GM12865 (cell line): Measurements from ENCODE around the gene NT5C.

Experiments used
- DNase-seq: peaks from one replicate; pipeline ENCODE4 v3.0.0; 2010; ENCODE audit warnings: low read depth
- H3K4me3 ChIP-seq: 2 replicates; pipeline ENCODE4 v1.5.1; 2011; ENCODE audit warnings: mild to moderate bottlenecking, low read depth, low read length, control low read depth
- TF ChIP-seq, protein P1 (sequence below): IDR thresholded peaks from 2 replicates; pipeline ENCODE4 v1.5.1; 2011; ENCODE audit warnings: low read length, control low read depth, low read depth, inconsistent platforms; ENCODE audit not compliant: insufficient read depth; ENCODE audit errors: missing control alignments

NT5C gene

GRCh38 chr17:75096082-75096625 is 35.4 kb downstream of the NT5C start:
- H3K4me3 ChIP-seq, result no peak overlapping the region
- TF ChIP-seq, protein P1, sequence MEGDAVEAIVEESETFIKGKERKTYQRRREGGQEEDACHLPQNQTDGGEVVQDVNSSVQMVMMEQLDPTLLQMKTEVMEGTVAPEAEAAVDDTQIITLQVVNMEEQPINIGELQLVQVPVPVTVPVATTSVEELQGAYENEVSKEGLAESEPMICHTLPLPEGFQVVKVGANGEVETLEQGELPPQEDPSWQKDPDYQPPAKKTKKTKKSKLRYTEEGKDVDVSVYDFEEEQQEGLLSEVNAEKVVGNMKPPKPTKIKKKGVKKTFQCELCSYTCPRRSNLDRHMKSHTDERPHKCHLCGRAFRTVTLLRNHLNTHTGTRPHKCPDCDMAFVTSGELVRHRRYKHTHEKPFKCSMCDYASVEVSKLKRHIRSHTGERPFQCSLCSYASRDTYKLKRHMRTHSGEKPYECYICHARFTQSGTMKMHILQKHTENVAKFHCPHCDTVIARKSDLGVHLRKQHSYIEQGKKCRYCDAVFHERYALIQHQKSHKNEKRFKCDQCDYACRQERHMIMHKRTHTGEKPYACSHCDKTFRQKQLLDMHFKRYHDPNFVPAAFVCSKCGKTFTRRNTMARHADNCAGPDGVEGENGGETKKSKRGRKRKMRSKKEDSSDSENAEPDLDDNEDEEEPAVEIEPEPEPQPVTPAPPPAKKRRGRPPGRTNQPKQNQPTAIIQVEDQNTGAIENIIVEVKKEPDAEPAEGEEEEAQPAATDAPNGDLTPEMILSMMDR, result no peak
- DNase-seq, result no peak

DNA sequence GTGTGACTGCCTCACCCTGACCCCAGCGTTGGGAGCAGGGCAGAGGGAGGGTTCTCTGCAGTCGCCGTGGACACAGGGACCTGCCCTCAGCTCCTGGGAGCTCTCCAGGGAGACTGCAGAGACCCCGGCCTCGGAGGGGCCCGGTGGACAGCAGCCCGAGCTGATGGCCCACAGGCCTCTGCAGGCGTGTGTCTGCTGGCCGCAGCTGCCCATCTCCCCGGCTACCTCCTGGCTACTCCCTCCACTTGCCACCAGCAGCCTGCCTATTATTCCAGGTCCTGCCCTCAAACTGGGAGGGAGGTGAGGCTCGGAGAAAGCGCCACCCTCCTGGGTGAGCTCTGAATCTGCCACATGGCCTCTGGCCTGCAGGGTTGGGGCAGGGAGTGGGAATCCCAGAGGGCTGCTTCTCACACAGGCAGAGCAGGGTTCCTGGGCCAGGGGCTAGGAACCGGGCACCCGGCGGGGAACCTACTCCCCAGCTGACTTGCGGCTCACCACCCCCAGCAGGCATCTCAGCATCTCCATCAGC is 36.6 kb downstream of the NT5C start:
- H3K4me3 ChIP-seq, result no peak overlapping the region
- TF ChIP-seq, protein P1, result no peak

GRCh38 chr17:75093548-75094158 is 37.9 kb downstream of the NT5C start:
- TF ChIP-seq, protein P1, result no peak
- no peak for DNase-seq
- H3K4me3 ChIP-seq, result no peak overlapping the region

More for the DNA sequence above, 36.6 kb downstream of the NT5C start:
- DNase-seq, result no peak

- TF ChIP-seq, protein P1, result no peak
- no peak overlapping the region for H3K4me3 ChIP-seq
- no peak for DNase-seq
Observed at GRCh38 chr17:75091855-75092327, 39.7 kb downstream of the NT5C start.

DNA sequence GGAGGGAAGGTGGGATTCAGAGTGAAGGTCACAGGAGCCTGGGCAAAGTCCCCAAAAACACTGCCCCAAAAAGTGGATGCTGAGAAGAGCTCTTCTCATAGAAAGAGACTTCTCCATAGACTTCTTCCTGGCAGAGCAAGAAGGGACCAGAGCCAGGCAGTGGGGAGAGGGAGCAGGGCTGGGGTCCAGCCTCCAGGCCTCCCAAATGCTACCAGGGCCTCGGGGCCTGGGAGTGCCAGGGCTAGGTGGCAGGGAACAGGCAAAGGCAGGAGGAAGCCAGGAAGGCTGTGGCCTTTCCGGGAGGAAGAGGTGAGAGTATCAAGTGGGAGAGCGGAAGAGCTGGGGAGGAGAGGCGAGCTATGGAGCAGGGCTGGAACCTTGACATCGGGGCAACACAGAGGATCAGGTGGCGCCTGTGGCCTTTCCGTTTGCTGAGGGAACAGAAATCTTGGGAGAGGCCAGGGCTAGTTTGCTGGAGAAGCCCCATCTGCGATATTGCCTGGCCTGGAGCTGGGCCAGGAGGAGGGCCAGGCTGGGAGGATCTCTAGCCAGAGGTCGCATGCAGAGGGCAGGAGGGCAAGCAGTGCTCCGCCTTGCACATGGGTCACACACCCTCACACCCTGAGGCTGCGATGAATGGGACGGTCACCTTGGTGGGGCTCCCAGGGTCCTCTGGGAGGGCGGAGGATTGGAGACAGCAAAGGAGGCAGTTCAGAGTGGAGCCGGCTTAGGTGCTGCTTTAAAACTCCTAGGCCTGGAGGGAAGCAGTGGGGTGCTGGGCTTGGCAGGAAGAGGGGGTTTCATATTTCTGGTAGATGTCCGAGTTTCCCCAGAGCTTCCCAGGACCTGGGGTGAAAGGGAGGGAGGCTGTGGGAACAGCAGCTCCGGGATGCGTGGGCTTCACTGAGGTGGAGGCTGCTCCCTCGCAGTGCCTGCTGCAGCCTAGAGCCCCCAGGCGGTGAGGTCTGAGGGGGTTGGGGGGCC is 40.4 kb downstream of the NT5C start:
- H3K4me3 ChIP-seq, result no peak overlapping the region
- no peak for DNase-seq
- TF ChIP-seq, protein P1, result no peak

GRCh38 chr17:75088465-75089417 is 42.8 kb downstream of the NT5C start:
- H3K4me3 ChIP-seq, result no peak overlapping the region
- TF ChIP-seq, protein P1, result no peak
- DNase-seq, result no peak
